ENCODE measurements around the gene CMSS1. TPM values are rescaled to one million over a fixed set of nuclear protein-coding genes. Genes with fewer than 3 reads are reported as not detected.

The CMSS1 gene
- total RNA-seq, 5 donors from 2014 or later (not counting 1 experiment from before 2014, with no cell fraction given) = 16.2 to 22.0 (median 18.3) TPM

- POLR2A ChIA-PET = interaction anchor here in 1 of 2 donors (0.6 kb wide), 1 partner anchor 1632 kb away, joined by 7 read pairs; no protein-coding TSS in a partner anchor
Measured at GRCh38 chr3:100084100-100084806, 266.6 kb downstream of the CMSS1 start.

GRCh38 chr3:100086401-100086800, 268.7 kb downstream of the CMSS1 start:
- peaks cover 7 to 12% (median 8%) of the 10 kb centered on the region in 3 donors for H3K4me1 Mint-ChIP-seq
- no peaks in the 10 kb centered on the region for H3K9me3 ChIP-seq
- no peaks in the 10 kb centered on the region for H3K9me3 Mint-ChIP-seq
- H3K36me3 Mint-ChIP-seq = peaks cover 19% of the 10 kb centered on the region
- H3K4me3 Mint-ChIP-seq = no peak overlapping the region
- ATAC-seq (replicated peaks in 1 of 4) (no peak), DNase-seq (no peak)
- H3K27ac ChIP-seq (ENCODE audit: low read length) = no peak overlapping the region
- POLR2A ChIA-PET = no interaction called here
- CTCF ChIA-PET = no interaction called here
- no CpG with 5 or more reads among the region's 1 CpG for WGBS (ENCODE audit: insufficient coverage)
- no peaks in the 10 kb centered on the region for H3K4me1 ChIP-seq (ENCODE audit: control insufficient read depth in 1 of 2, extremely low read depth in 1 of 2, insufficient read depth in 2 of 2, low read length in 2 of 2)
- H3K27me3 Mint-ChIP-seq = no peaks in the 10 kb centered on the region
- no peaks in the 10 kb centered on the region for H3K36me3 ChIP-seq (ENCODE audit: control insufficient read depth in 2 of 2, extremely low read depth in 1 of 2, insufficient read depth in 1 of 2, low read length in 1 of 2)
- no peaks in the 10 kb centered on the region for H3K27me3 ChIP-seq (replicated peaks in 1 of 2; ENCODE audit: control insufficient read depth in 2 of 2, extremely low read depth in 1 of 2, insufficient read depth in 2 of 2, low read length in 1 of 2)
- H3K4me3 ChIP-seq (ENCODE audit: control insufficient read depth in 1 of 2, extremely low read depth in 1 of 2, low read length in 1 of 2) = no peak overlapping the region
- H3K27ac Mint-ChIP-seq = no peak overlapping the region

More at GRCh38 chr3:100084100-100084806, 266.6 kb downstream of the CMSS1 start:
- WGBS (ENCODE audit: insufficient coverage) = 83% methylated on average over 2 of the region's 7 CpGs
- Mint-ChIP-seq H3K27ac (no peak overlapping the region), H3K36me3 (peaks cover 19% of the 10 kb centered on the region), H3K4me1 (peaks cover 7 to 12% (median 8%) of the 10 kb centered on the region in 3 donors), H3K9me3 (no peaks in the 10 kb centered on the region), H3K27me3 (no peaks in the 10 kb centered on the region), H3K4me3 (no peak overlapping the region)
- Histone ChIP-seq H3K27ac (ENCODE audit: low read length) (no peak overlapping the region), H3K36me3 (ENCODE audit: control insufficient read depth in 2 of 2, extremely low read depth in 1 of 2, insufficient read depth in 1 of 2, low read length in 1 of 2) (peaks cover 0 to 3% of the 10 kb centered on the region in 2 donors), H3K4me3 (ENCODE audit: control insufficient read depth in 1 of 2, extremely low read depth in 1 of 2, low read length in 1 of 2) (no peak overlapping the region), H3K9me3 (no peaks in the 10 kb centered on the region), H3K4me1 (ENCODE audit: control insufficient read depth in 1 of 2, extremely low read depth in 1 of 2, insufficient read depth in 2 of 2, low read length in 2 of 2) (no peaks in the 10 kb centered on the region), H3K27me3 (replicated peaks in 1 of 2; ENCODE audit: control insufficient read depth in 2 of 2, extremely low read depth in 1 of 2, insufficient read depth in 2 of 2, low read length in 1 of 2) (no peaks in the 10 kb centered on the region)
- CTCF ChIA-PET = interaction anchor here in 1 of 2 donors (0.6 to 0.9 kb wide), 2 partner anchors 28 to 170 kb away, joined by 3 read pairs; no protein-coding TSS in a partner anchor
- DNase-seq (no peak), ATAC-seq (replicated peaks in 1 of 4) (no peak)

GRCh38 chr3:100087198-100087597, 269.5 kb downstream of the CMSS1 start:
- peaks cover 13% of the 10 kb centered on the region for H3K36me3 Mint-ChIP-seq
- H3K27ac Mint-ChIP-seq = no peak overlapping the region
- ATAC-seq (replicated peaks in 1 of 4) = no peak

GRCh38 chr3:100088735-100089368, 271.2 kb downstream of the CMSS1 start:
- Histone ChIP-seq H3K4me1 (ENCODE audit: control insufficient read depth in 1 of 2, extremely low read depth in 1 of 2, insufficient read depth in 2 of 2, low read length in 2 of 2) (no peaks in the 10 kb centered on the region), H3K4me3 (ENCODE audit: control insufficient read depth in 1 of 2, extremely low read depth in 1 of 2, low read length in 1 of 2) (no peak overlapping the region), H3K27me3 (replicated peaks in 1 of 2; ENCODE audit: control insufficient read depth in 2 of 2, extremely low read depth in 1 of 2, insufficient read depth in 2 of 2, low read length in 1 of 2) (no peaks in the 10 kb centered on the region), H3K36me3 (ENCODE audit: control insufficient read depth in 2 of 2, extremely low read depth in 1 of 2, insufficient read depth in 1 of 2, low read length in 1 of 2) (no peaks in the 10 kb centered on the region), H3K9me3 (no peaks in the 10 kb centered on the region), H3K27ac (ENCODE audit: low read length) (no peak overlapping the region)
- Mint-ChIP-seq H3K9me3 (no peaks in the 10 kb centered on the region), H3K4me1 (peaks cover 6 to 8% (median 7%) of the 10 kb centered on the region in 3 donors), H3K36me3 (peaks cover 5% of the 10 kb centered on the region), H3K27ac (no peak overlapping the region), H3K27me3 (no peaks in the 10 kb centered on the region), H3K4me3 (no peak overlapping the region)
- no CpG with 5 or more reads among the region's 2 CpGs for WGBS (ENCODE audit: insufficient coverage)
- POLR2A ChIA-PET = no interaction called here
- CTCF ChIA-PET = no interaction called here
- no peak for DNase-seq
- no peak for ATAC-seq (replicated peaks in 1 of 4)

More at GRCh38 chr3:100087198-100087597, 269.5 kb downstream of the CMSS1 start:
- POLR2A ChIA-PET = no interaction called here
- CTCF ChIA-PET = no interaction called here
- DNase-seq = no peak
- Histone ChIP-seq H3K27me3 (replicated peaks in 1 of 2; ENCODE audit: control insufficient read depth in 2 of 2, extremely low read depth in 1 of 2, insufficient read depth in 2 of 2, low read length in 1 of 2) (no peaks in the 10 kb centered on the region), H3K4me1 (ENCODE audit: control insufficient read depth in 1 of 2, extremely low read depth in 1 of 2, insufficient read depth in 2 of 2, low read length in 2 of 2) (no peaks in the 10 kb centered on the region), H3K27ac (ENCODE audit: low read length) (no peak overlapping the region), H3K9me3 (no peaks in the 10 kb centered on the region), H3K4me3 (ENCODE audit: control insufficient read depth in 1 of 2, extremely low read depth in 1 of 2, low read length in 1 of 2) (no peak overlapping the region), H3K36me3 (ENCODE audit: control insufficient read depth in 2 of 2, extremely low read depth in 1 of 2, insufficient read depth in 1 of 2, low read length in 1 of 2) (no peaks in the 10 kb centered on the region)
- Mint-ChIP-seq H3K27me3 (no peaks in the 10 kb centered on the region), H3K4me1 (peaks cover 7 to 8% (median 8%) of the 10 kb centered on the region in 3 donors), H3K4me3 (no peak overlapping the region), H3K9me3 (no peaks in the 10 kb centered on the region)

GRCh38 chr3:100089812-100090668, 272.4 kb downstream of the CMSS1 start:
- WGBS (ENCODE audit: insufficient coverage) = 37% methylated on average over 2 of the region's 7 CpGs
- H3K4me1 ChIP-seq (ENCODE audit: control insufficient read depth in 1 of 2, extremely low read depth in 1 of 2, insufficient read depth in 2 of 2, low read length in 2 of 2) = no peaks in the 10 kb centered on the region
- H3K4me1 Mint-ChIP-seq = peaks cover 6 to 8% (median 7%) of the 10 kb centered on the region in 3 donors
- ChIA-PET POLR2A (no interaction called here), CTCF (interaction anchor here (0.6 to 0.8 kb wide), 3 partner anchors 131 to 474 kb away, joined by 3 read pairs; no protein-coding TSS in a partner anchor)
- no peak overlapping the region for H3K27ac ChIP-seq (ENCODE audit: low read length)
- ATAC-seq (replicated peaks in 1 of 4) (no peak), DNase-seq (no peak)
- H3K4me3 Mint-ChIP-seq = no peak overlapping the region
- H3K4me3 ChIP-seq (ENCODE audit: control insufficient read depth in 1 of 2, extremely low read depth in 1 of 2, low read length in 1 of 2) = no peak overlapping the region
- H3K27me3 ChIP-seq (replicated peaks in 1 of 2; ENCODE audit: control insufficient read depth in 2 of 2, extremely low read depth in 1 of 2, insufficient read depth in 2 of 2, low read length in 1 of 2) = no peaks in the 10 kb centered on the region
- H3K9me3 Mint-ChIP-seq = no peaks in the 10 kb centered on the region
- H3K36me3 ChIP-seq (ENCODE audit: control insufficient read depth in 2 of 2, extremely low read depth in 1 of 2, insufficient read depth in 1 of 2, low read length in 1 of 2) = no peaks in the 10 kb centered on the region
- peaks cover 5% of the 10 kb centered on the region for H3K36me3 Mint-ChIP-seq
- no peaks in the 10 kb centered on the region for H3K27me3 Mint-ChIP-seq
- no peak overlapping the region for H3K27ac Mint-ChIP-seq
- no peaks in the 10 kb centered on the region for H3K9me3 ChIP-seq

- ChIA-PET CTCF (interaction anchor here (0.6 to 0.8 kb wide), 4 partner anchors 18 to 477 kb away, joined by 3 to 5 read pairs (median 3); no protein-coding TSS in a partner anchor), POLR2A (no interaction called here)
- H3K4me1 ChIP-seq (ENCODE audit: control insufficient read depth in 1 of 2, extremely low read depth in 1 of 2, insufficient read depth in 2 of 2, low read length in 2 of 2) = no peaks in the 10 kb centered on the region
- DNase-seq (no peak), ATAC-seq (replicated peaks in 1 of 4) (no peak)
- no peaks in the 10 kb centered on the region for H3K36me3 ChIP-seq (ENCODE audit: control insufficient read depth in 2 of 2, extremely low read depth in 1 of 2, insufficient read depth in 1 of 2, low read length in 1 of 2)
- H3K9me3 ChIP-seq = no peaks in the 10 kb centered on the region
- no peak overlapping the region for H3K27ac ChIP-seq (ENCODE audit: low read length)
- Mint-ChIP-seq H3K9me3 (no peaks in the 10 kb centered on the region), H3K27me3 (no peaks in the 10 kb centered on the region), H3K4me1 (peaks cover 6 to 8% (median 7%) of the 10 kb centered on the region in 3 donors), H3K27ac (no peak overlapping the region), H3K4me3 (no peak overlapping the region), H3K36me3 (peaks cover 5% of the 10 kb centered on the region)
- no peaks in the 10 kb centered on the region for H3K27me3 ChIP-seq (replicated peaks in 1 of 2; ENCODE audit: control insufficient read depth in 2 of 2, extremely low read depth in 1 of 2, insufficient read depth in 2 of 2, low read length in 1 of 2)
- no peak overlapping the region for H3K4me3 ChIP-seq (ENCODE audit: control insufficient read depth in 1 of 2, extremely low read depth in 1 of 2, low read length in 1 of 2)
Measured at GRCh38 chr3:100090669-100091005, 273.0 kb downstream of the CMSS1 start.
